ENCODE results near the gene DAB1.

DNA sequence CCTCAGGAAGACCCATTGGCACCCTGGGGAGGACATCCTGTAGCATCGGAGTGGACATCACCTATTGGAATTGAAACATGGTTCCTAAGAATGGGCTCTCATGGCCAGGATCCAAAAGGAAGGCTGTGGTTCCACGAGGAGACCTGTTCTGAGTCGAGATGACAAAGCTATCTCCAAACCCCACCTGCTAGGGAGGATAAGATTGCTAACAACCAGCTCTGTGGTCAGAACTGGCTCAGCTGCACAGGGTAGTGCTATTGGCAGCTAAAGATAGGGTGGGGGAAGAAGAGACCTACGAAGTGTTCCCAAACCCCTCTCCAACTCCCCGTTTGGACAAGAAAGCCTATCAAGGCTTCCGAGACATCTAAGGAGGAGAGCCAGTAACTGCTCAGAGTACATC is 440.4 kb downstream of the DAB1 start:
- TF ChIP-seq, protein P1, sequence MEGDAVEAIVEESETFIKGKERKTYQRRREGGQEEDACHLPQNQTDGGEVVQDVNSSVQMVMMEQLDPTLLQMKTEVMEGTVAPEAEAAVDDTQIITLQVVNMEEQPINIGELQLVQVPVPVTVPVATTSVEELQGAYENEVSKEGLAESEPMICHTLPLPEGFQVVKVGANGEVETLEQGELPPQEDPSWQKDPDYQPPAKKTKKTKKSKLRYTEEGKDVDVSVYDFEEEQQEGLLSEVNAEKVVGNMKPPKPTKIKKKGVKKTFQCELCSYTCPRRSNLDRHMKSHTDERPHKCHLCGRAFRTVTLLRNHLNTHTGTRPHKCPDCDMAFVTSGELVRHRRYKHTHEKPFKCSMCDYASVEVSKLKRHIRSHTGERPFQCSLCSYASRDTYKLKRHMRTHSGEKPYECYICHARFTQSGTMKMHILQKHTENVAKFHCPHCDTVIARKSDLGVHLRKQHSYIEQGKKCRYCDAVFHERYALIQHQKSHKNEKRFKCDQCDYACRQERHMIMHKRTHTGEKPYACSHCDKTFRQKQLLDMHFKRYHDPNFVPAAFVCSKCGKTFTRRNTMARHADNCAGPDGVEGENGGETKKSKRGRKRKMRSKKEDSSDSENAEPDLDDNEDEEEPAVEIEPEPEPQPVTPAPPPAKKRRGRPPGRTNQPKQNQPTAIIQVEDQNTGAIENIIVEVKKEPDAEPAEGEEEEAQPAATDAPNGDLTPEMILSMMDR (IDR thresholded peaks at IDR 0.05) = no peak
- TF ChIP-seq EZH2phosphoT487 (IDR thresholded peaks at IDR 0.05) (no peak), EZH2 (IDR thresholded peaks at IDR 0.05) (no peak)

Measured in neural progenitor cell (in vitro differentiated cells).